Aorta (tissue), 5 donors: ENCODE data around the gene FAM107B. TPM values are rescaled to one million over a fixed set of nuclear protein-coding genes. Genes with fewer than 3 reads are reported as not detected.
A peak's percentile ranks its signal among the peaks of the same experiment; 100 is the strongest.

ENCODE experiments used
- ATAC-seq: fragments of 200-7000 bp; cut with Tn5 transposase; one replicate; pipeline ENCODE4 v1.9.1; 2022; ENCODE audit warnings: moderate library complexity; ENCODE audit not compliant: low FRiP score
- DNase-seq, 2 donors: peaks; one replicate each; pipeline ENCODE4 v3.0.0-alpha.2; 2020
- H3K27ac ChIP-seq, 2 donors: one replicate each; pipeline ENCODE4 v1.5.1; 2013; ENCODE audit warnings: low read length in 2 of 2, mild to moderate bottlenecking in 2 of 2, moderate library complexity in 2 of 2, control low read depth in 1 of 2, inconsistent platforms in 1 of 2, low read depth in 1 of 2
- H3K27me3 ChIP-seq, 2 donors: one replicate each; pipeline ENCODE4 v1.6.1; 2013; ENCODE audit warnings: control low read depth in 1 of 2, low read length in 1 of 2, mild to moderate bottlenecking in 1 of 2, moderate library complexity in 1 of 2; ENCODE audit not compliant: insufficient read depth in 2 of 2, control insufficient read depth in 1 of 2
- H3K36me3 ChIP-seq, 2 donors: one replicate each; pipeline ENCODE4 v1.6.1; 2013; ENCODE audit warnings: control low read depth in 1 of 2, low read length in 1 of 2, mild to moderate bottlenecking in 1 of 2; ENCODE audit not compliant: insufficient read depth in 2 of 2, control insufficient read depth in 1 of 2
- H3K4me1 ChIP-seq, 2 donors: one replicate each; pipeline ENCODE4 v1.6.1; 2013; ENCODE audit warnings: low read length in 2 of 2, control low read depth in 1 of 2, mild to moderate bottlenecking in 1 of 2, moderate library complexity in 1 of 2; ENCODE audit not compliant: insufficient read depth in 2 of 2, control insufficient read depth in 1 of 2
- H3K4me3 ChIP-seq, 2 donors: one replicate each; pipeline ENCODE4 v1.5.1; 2013; ENCODE audit warnings: low read length in 2 of 2, control low read depth in 1 of 2, mild to moderate bottlenecking in 1 of 2
- H3K9me3 ChIP-seq: one replicate; pipeline ENCODE4 v1.6.1; 2013; ENCODE audit warnings: mild to moderate bottlenecking, low read length; ENCODE audit not compliant: control insufficient read depth
- WGBS, 2 donors: extraction: QIAGEN DNeasy Blood & Tissue Kit; methylation state at CpG; one replicate each; pipeline ENCODE4 v1.1.7; 2013; 5-methylcytosine and 5-hydroxymethylcytosine counted together
- intact Hi-C, 2 donors: fragments of 100-400 bp; cut with DNase I; formaldehyde crosslinking; loops; one replicate each; pipeline versions ENCODE4 v1.14.2 to v1.15.0; 2022
- polyA plus RNA-seq, 2 donors: library from polyadenylated mRNA; stranded (reverse); fragments of 200-250 nt; gene quantifications; one replicate each; pipeline ENCODE4 v1.2.3, GENCODE V29; 2013
- total RNA-seq, 2 donors: library from RNA; stranded (reverse); fragmentation: NEBNext Ultra II Directional; extraction: Animal tissue kit (Norgen Biotek cat#: 25700); gene quantifications; one replicate each; pipeline ENCODE4 v1.2.1, GENCODE V29; 2021
- donor health status: healthy with polysubstance abuse.
- donor health status: Bipolar disorder and iron deficiency.
- donor health status: DM: no; HTN: no; CAD: no.
- donor health status: DM: no; HTN: no; CAD: no.
- donor health status: DM: yes; HTN: yes; CAD: no.

Gene FAM107B
- total and polyA plus RNA-seq, 4 donors: 16.6 to 58.5 (median 33.1) TPM

DNA sequence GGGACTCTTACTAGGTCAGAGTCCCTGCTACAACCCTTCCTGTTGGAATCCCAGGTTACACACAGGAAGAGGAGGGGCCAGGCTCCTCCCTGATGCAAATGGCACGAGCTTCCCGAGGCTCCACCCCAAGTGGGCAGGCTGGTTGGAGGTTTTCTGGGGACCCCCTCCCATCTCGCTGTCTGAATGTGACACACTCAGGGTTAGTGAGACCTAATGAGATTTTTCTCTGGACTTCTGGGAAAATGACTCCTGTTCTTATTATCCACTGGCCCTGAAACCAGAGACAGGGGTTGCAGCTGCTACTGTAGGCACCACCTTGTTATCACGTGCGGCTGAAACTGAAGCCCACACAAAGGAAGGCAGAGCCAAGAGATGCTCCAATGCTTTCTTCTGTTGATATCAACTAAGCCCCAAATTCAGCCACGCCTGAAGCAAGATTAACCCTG is 103.3 kb downstream of the FAM107B start:
- WGBS, 2 donors: 97 to 98% methylated on average over 6 of the region's 6 CpGs
- Histone ChIP-seq H3K4me3 (no peak overlapping the region), H3K9me3 (no peaks in the 10 kb centered on the region), H3K27ac (no peak overlapping the region), H3K4me1 (peaks cover 0 to 6% of the 10 kb centered on the region in 2 donors), H3K27me3 (no peaks in the 10 kb centered on the region), H3K36me3 (no peaks in the 10 kb centered on the region)
- DNase-seq (no peak), ATAC-seq (no peak)
- intact Hi-C loops: no loop called here

- peaks cover 0 to 6% of the 10 kb centered on the region in 2 donors for H3K4me1 ChIP-seq
- no peaks in the 10 kb centered on the region for H3K36me3 ChIP-seq
- H3K9me3 ChIP-seq: no peaks in the 10 kb centered on the region
- DNase-seq: no peak
- intact Hi-C loops: no loop called here
- H3K27ac ChIP-seq: no peak overlapping the region
- 67 to 69% methylated on average over 8 of the region's 8 CpGs for WGBS, 2 donors
- ATAC-seq: peak; percentile 48
- H3K27me3 ChIP-seq: no peaks in the 10 kb centered on the region
- H3K4me3 ChIP-seq: no peak overlapping the region
Measured at GRCh38 chr10:14670551-14671240, 104.0 kb downstream of the FAM107B start.

GRCh38 chr10:14669576-14669975 is 105.1 kb downstream of the FAM107B start:
- DNase-seq (no peak), ATAC-seq (no peak)
- no peaks in the 10 kb centered on the region for H3K9me3 ChIP-seq
- H3K36me3 ChIP-seq: no peaks in the 10 kb centered on the region
- H3K27ac ChIP-seq: no peak overlapping the region
- H3K4me1 ChIP-seq: peaks cover 0 to 6% of the 10 kb centered on the region in 2 donors
- WGBS, 2 donors: 95 to 96% methylated on average over 1 of the region's 1 CpG
- intact Hi-C loops: no loop called here
- H3K4me3 ChIP-seq: no peak overlapping the region
- H3K27me3 ChIP-seq: no peaks in the 10 kb centered on the region

DNA sequence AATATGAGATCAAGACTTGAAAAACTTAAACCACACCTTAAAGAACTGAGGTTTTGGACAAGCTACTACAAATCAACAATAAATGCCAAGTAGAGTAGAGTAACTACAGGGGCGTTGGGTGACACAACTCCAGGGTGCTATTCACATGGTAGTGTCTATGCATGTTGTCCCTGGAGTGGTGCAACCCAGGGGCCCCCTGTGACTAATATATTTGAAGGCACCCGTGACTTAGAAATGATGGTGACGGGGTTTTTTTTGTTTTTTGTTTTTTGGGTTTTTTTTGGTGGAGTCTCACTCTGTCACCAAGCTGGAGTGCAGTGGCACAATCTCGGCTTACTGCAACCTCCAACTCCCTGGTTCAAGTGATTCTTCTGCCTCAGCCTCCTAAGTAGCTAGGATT is 106.9 kb downstream of the FAM107B start:
- WGBS, 2 donors: 93 to 96% methylated on average over 4 of the region's 4 CpGs
- Histone ChIP-seq H3K4me3 (no peak overlapping the region), H3K9me3 (no peaks in the 10 kb centered on the region), H3K27ac (no peak overlapping the region), H3K4me1 (peaks cover 0 to 6% of the 10 kb centered on the region in 2 donors), H3K36me3 (no peaks in the 10 kb centered on the region), H3K27me3 (no peaks in the 10 kb centered on the region)
- intact Hi-C loops: no loop called here
- ATAC-seq (no peak), DNase-seq (no peak)

DNA sequence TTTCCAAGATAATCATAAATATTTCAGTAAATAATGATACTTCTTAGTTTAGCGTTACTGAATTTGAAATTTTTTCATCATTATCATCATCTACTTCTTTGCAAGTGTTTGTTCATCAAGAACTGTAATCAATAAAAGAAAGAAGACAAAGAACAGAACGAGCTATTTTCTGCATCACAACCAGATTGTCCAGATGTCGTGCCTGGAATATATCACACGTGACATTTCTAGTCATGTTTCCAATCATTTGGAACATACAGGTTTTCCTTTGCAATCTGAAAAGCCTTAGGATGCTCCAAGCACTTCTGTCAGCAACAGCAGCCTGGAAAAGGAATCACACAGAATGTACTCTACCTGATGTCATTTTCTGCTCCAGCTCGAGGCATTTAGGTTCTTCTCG is 107.4 kb downstream of the FAM107B start:
- peaks cover 0 to 6% of the 10 kb centered on the region in 2 donors for H3K4me1 ChIP-seq
- H3K36me3 ChIP-seq: no peaks in the 10 kb centered on the region
- H3K4me3 ChIP-seq: no peak overlapping the region
- DNase-seq (no peak), ATAC-seq (no peak)
- intact Hi-C loops: no loop called here
- WGBS, 2 donors: 86 to 87% methylated on average over 6 of the region's 6 CpGs
- no peaks in the 10 kb centered on the region for H3K9me3 ChIP-seq
- H3K27ac ChIP-seq: no peak overlapping the region
- no peaks in the 10 kb centered on the region for H3K27me3 ChIP-seq

GRCh38 chr10:14665865-14666857 is 108.5 kb downstream of the FAM107B start:
- 84 to 85% methylated on average over 6 of the region's 6 CpGs for WGBS, 2 donors
- H3K27me3 ChIP-seq: no peaks in the 10 kb centered on the region
- H3K4me1 ChIP-seq: peaks cover 0 to 6% of the 10 kb centered on the region in 2 donors
- no peaks in the 10 kb centered on the region for H3K36me3 ChIP-seq
- H3K4me3 ChIP-seq: no peak overlapping the region
- DNase-seq (no peak), ATAC-seq (no peak)
- no peak overlapping the region for H3K27ac ChIP-seq
- intact Hi-C loops: no loop called here
- no peaks in the 10 kb centered on the region for H3K9me3 ChIP-seq

GRCh38 chr10:14665304-14665703 is 109.4 kb downstream of the FAM107B start:
- Histone ChIP-seq H3K4me3 (no peak overlapping the region), H3K36me3 (no peaks in the 10 kb centered on the region), H3K4me1 (no peaks in the 10 kb centered on the region), H3K27me3 (no peaks in the 10 kb centered on the region), H3K27ac (no peak overlapping the region), H3K9me3 (no peaks in the 10 kb centered on the region)
- WGBS, 2 donors: 0 to 2% methylated on average over 1 of the region's 1 CpG
- intact Hi-C loops: no loop called here
- no peak for ATAC-seq
- DNase-seq: no peak

DNA sequence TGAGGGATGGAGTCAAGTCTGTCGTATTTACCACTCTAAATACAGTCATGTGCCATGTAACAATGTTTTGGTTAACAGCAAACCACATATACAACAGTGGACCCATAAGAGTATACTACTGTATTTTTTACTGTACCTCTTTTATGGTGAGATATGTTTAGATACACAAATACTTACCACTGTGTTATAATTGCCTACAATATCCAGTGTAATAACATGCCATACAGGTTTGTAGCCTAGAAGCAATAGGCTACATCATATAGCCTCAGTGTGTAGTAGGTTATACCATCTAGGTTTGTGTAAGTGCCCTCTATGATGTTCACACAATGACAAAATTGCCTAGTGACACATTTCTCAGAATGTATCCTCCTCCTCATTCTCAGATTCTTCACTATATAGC is 110.4 kb downstream of the FAM107B start:
- Histone ChIP-seq H3K27ac (no peak overlapping the region), H3K4me3 (no peak overlapping the region), H3K4me1 (no peaks in the 10 kb centered on the region), H3K36me3 (no peaks in the 10 kb centered on the region), H3K9me3 (no peaks in the 10 kb centered on the region), H3K27me3 (no peaks in the 10 kb centered on the region)
- ATAC-seq (no peak), DNase-seq (no peak)
- intact Hi-C loops: no loop called here
- 97 to 100% methylated on average over 1 of the region's 1 CpG for WGBS, 2 donors
